Bronchial smooth muscle cell (primary cell): ENCODE data around the gene CASS4. TPM values are rescaled to one million over a fixed set of nuclear protein-coding genes. Genes with fewer than 3 reads are reported as not detected.

Experiments
- total RNA-seq: library from RNA; depleted of rRNA; stranded (reverse); fragments of >200 nt; gene quantifications from 2 replicates; pipeline ENCODE4 v1.2.1, GENCODE V29; 2014

The CASS4 gene, protein sequence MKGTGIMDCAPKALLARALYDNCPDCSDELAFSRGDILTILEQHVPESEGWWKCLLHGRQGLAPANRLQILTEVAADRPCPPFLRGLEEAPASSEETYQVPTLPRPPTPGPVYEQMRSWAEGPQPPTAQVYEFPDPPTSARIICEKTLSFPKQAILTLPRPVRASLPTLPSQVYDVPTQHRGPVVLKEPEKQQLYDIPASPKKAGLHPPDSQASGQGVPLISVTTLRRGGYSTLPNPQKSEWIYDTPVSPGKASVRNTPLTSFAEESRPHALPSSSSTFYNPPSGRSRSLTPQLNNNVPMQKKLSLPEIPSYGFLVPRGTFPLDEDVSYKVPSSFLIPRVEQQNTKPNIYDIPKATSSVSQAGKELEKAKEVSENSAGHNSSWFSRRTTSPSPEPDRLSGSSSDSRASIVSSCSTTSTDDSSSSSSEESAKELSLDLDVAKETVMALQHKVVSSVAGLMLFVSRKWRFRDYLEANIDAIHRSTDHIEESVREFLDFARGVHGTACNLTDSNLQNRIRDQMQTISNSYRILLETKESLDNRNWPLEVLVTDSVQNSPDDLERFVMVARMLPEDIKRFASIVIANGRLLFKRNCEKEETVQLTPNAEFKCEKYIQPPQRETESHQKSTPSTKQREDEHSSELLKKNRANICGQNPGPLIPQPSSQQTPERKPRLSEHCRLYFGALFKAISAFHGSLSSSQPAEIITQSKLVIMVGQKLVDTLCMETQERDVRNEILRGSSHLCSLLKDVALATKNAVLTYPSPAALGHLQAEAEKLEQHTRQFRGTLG
- 3.0 and 5.0 TPM in 2 replicates for total RNA-seq

DNA sequence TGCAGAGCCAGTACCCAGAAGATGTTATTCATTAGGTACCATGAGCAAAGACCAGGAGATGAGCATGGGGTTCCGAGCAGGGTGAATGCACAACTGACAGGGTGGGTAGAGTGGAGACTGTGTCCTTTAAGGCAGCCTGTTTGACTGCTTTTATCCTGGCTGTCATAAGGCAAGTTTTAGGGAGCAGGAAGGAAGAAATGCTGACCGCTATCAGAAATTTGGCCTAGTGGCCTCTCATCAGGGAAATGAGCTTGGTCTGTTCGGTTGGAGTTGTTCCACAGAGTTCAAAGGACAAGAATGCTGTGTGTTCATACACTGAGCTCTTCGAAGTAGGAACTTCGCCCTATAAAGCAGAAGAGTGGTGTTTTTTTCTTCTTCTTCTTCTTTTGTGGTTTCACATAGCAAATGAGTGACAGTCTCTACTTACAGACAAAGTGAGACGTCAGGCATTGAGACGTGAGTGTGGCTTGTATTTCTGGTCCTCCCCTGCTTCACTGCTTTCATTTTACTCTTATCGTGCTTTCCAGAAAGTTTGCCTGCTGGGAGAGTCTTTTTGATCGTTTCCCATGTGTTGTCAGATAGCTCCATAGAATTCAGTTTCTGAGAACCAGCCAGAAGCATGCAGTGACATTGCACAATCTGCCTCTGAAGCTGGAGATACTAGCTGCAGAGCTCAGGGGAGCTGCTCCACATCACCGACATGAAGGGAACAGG, at the start of gene CASS4:
Gene CASS4, plus strand, starts transcription at position 502 of the 714 bp plus-strand sequence. Its CDS starts 199 bp downstream, at position 701.

DNA sequence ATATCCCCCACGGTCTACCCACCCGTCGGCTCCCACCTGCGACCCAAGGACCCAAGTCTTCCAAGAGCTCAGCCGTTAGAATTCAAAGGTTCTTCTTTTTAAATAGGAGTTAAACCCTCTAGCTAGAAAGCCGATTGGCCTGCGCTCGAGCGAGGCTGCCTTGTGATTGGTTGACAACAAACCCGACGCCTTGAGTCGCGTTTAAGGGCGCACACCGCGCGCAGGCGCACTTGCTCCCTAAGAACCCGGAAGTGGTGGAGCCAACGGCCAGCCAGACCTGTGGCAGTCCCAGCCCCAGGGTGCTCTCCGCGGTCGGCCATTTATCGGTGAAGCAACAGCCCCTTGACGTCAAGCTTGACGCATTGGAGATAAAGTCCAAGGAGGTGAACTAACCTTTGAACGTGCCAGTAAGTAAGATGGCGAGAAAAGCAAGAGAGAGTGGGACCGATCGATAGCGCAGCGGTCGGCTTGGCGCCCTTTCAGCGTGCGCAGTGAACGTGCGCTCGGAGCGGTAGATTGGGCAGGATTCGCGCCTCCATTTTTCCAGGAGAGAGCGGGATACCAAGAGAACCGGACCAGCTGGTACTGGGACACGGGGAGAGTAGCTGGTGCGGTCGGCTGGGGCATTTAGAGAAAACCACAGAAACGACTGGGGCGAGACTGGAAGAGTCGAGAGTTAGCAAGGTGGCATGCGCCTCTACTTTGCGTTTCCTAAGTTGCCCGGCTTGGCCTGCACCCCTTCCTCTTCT, 19.8 kb upstream of the CASS4 start, which contains the start of the genes AURKA and CSTF1:
Gene AURKA, minus strand, starts transcription at position 84 of the 749 bp plus-strand sequence. CDS start 4,018 bp downstream, outside the sequence.
Gene CSTF1, plus strand, starts transcription at position 514 of the 749 bp plus-strand sequence. CDS start 2,908 bp downstream, outside the sequence.

DNA sequence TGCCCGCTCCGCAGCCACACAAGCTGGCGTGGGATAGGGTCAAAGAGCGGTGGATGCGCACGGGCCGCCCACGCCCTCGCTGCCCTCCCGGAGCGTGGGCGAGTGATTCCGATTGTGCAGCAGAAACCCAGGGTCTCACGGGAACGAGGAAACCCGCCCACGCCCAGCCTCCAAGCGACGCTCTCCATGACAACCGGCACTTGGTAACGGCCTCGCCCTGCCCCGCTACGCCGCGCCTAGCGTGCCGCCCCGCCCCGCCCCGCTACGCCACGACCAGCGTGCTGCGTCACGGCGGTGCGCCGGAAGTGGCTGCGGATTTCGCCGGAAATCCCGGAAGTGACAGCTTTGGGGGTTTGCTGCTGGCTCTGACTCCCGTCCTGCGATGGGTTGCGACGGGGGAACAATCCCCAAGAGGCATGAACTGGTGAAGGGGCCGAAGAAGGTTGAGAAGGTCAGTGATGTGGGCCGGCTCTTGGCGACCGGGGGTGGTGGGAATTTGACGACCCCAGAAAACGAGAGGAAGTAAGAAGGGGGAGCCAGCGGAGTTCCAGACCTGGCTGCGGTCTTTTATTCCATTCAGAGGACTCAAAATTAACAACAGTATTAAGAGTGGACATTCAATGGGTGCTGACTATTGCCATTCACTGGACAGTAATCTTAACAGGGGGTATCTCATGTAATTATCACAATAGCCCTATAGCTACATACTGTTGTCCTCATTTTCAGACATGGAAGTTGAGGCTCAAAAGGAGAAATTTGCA, 56.4 kb downstream of the CASS4 start, which contains the start of gene RTF2:
Gene RTF2, plus strand, starts transcription at position 312 of the 761 bp plus-strand sequence. Its CDS starts 71 bp downstream, at position 383.

Other genes with a start within 250 kb of the CASS4 start
- not detected in 2 replicates for gene MC3R, start 163.5 kb upstream of the CASS4 start, total RNA-seq
- 28.0 and 40.0 TPM in 2 replicates for gene FAM210B, start 53.3 kb upstream of the CASS4 start, total RNA-seq
- 2.4 and 8.2 TPM in 2 replicates for gene AURKA, start 20.0 kb upstream of the CASS4 start, total RNA-seq
- gene CSTF1, start 19.6 kb upstream of the CASS4 start, total RNA-seq = 22.4 and 33.0 TPM in 2 replicates
- 93.4 and 99.8 TPM in 2 replicates for gene RTF2, start 56.4 kb downstream of the CASS4 start, total RNA-seq
- 0.16 TPM in 1 of 2 replicates, not detected in the other for gene FAM209A, start 112.5 kb downstream of the CASS4 start, total RNA-seq
- gene FAM209B, start 121.0 kb downstream of the CASS4 start, total RNA-seq = 0.34 TPM in 1 of 2 replicates, not detected in the other
- gene TFAP2C, start 217.0 kb downstream of the CASS4 start, total RNA-seq = not detected in 2 replicates